Measurements from ENCODE around the gene CD244.

Gene CD244

GRCh38 chr1:160814856-160815255, 47.8 kb downstream of the CD244 start:
- no peak for DNase-seq (ENCODE audit: low read depth in 2 of 3, low spot score in 1 of 3)

DNA sequence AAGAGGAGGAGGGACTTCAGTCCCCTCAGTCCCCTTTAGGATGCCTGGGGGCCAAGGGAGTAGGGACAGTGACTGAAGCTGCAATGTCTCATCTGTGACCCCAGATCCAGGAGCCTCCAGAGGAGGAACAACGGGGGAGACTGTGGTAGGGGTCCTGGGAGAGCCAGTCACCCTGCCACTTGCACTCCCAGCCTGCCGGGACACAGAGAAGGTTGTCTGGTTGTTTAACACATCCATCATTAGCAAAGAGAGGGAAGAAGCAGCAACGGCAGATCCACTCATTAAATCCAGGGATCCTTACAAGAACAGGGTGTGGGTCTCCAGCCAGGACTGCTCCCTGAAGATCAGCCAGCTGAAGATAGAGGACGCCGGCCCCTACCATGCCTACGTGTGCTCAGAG, 48.4 kb downstream of the CD244 start:
- DNase-seq (ENCODE audit: low read depth in 2 of 3, low spot score in 1 of 3) = no peak

DNA sequence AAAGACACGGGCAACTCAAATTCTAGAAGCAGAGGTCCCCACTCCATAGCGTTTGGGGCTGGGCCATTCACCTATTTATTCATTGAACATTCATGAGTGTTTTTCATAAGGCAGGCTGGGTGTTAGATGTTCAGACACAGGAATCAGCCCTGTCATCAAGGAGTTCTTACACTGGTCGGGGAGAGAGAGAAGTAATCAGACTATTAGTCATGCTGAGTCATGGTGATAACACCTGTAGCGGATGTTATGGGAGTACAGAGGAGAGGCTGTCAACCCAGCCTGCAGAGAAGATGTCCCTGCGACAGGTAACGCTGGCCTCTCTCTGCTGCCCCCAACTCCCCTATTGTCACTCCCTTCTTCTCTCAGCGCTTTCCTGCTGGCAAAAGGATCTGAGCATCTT, 49.5 kb downstream of the CD244 start:
- no peak for DNase-seq (ENCODE audit: low read depth in 2 of 3, low spot score in 1 of 3)

DNA sequence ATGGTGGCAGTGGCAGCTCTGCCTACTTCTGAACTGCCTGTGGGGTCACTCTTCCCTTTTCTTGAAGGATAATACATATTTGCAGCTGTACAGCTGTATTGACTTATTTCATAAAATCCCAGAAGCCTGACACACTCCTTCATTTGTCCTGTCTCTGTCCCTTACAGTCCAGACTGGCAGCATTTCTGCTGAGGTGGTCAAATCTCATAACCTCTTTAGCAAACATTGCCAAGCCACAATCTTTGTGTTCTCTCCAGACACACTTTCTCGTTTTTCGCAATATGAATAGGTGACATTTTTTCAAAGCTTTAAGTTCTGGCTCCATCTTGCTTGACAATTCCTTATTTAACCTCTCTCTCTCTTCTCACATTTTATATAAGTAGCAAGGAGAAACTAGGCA, 51.5 kb downstream of the CD244 start:
- no peak for DNase-seq (ENCODE audit: low read depth in 2 of 3, low spot score in 1 of 3)

DNA sequence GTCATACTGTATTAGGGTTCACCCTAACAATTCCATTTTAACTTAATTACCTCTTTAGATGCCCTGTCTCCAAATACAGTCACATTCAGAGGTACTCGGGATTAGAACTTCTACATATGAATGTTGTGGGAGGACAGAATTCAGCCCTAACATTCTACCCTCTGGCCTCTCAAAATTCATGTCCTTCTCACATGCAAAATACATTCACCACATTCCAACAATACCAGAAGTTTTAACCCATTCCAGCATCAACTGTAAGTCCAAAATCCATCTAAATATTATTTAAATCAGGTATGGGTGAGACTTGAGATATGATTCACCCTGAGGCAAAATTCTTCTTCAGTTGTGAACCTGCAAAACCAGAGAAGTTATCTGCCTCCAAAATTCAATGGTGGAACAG, 52.2 kb downstream of the CD244 start:
- DNase-seq (ENCODE audit: low read depth in 2 of 3, low spot score in 1 of 3) = no peak

DNA sequence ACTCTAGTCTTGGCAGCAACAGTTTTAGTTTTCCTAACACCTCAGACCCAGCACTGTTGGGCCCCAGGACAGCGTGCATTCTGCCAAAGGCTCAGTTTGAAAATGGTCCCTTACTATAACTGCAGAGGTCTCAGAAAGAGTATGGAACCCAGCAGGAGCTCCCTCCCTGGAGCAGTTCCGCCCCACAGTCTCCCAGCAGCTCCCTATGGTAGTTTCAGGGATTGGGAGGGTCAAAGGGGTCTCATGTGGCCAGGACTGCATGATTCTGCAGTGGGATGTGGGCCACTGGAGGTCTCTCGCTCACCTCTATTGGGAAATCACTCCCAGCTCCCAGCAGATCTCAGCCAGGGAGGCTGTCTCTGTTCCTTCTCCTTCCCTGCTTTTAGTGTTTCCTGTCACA, 54.4 kb downstream of the CD244 start:
- no peak for DNase-seq (ENCODE audit: low read depth in 2 of 3, low spot score in 1 of 3)

DNA sequence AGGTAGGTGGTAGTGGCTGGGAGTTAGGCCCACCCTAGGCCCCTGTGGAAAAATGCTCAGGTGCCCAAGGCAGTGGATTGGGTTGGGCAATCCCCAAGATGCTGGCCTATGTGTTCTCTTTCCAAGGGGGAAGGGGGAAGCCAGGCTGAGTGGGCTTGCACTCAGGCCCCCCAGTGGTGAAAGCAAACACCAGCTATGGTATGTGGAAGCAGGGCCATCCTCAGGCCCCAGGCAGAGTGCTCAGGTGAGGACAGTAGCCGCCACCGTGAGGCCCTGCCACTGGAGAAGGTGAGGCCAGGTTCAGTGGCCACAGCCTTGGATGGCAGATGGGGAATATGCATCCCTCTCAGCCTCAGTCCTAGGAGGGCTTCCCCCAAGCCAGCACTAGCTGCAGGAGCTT, 54.9 kb downstream of the CD244 start:
- no peak for DNase-seq (ENCODE audit: low read depth in 2 of 3, low spot score in 1 of 3)

DNA sequence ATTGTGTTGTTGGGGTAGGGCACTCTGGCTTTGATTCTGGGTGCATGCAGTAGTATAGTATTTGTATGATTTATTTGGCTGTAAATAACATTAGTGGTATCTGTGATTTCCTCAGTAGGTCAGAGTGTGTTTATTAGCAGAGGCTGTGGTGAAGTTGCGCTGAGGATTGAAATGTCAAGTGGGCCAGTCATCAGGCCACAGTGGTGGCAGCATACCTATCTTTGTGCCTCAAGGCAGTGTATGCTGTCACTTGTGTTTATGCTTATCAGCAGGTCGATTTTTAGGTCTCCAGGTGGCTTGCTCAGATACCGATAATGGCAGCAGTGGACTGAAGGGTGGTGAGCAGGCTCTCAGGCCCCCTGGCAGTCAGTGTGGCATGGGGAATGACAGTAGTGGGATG, 55.4 kb downstream of the CD244 start:
- no peak for DNase-seq (ENCODE audit: low read depth in 2 of 3, low spot score in 1 of 3)

- no peak for DNase-seq (ENCODE audit: low read depth in 2 of 3, low spot score in 1 of 3)
Measured at GRCh38 chr1:160806784-160807183, 55.9 kb downstream of the CD244 start.

DNA sequence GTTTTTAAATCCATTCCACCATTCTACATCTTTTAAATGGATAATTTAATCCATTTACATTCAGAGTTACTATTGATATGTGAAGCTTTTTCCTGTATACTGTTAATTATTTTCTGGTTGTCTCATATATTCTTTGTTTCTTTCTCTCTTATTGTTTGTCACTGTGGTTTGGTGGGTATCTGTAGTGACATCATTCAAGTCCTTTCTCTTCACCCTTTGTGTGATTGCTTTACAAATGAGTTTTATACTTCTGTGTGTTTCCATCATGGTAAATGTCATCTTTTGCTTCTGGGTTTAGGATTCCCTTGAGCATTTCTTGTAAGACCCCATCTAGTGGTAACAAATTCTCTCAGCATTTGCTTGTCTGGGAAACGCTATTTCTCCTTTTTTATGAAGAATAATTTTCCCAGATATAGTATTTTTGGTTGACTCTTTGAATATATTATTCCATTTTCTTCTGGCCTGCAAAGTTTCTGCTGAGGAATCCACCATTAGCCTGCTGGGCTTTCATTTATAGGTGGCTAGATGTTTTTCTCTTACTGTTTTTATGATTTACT, 56.5 kb downstream of the CD244 start:
- DNase-seq (ENCODE audit: low read depth in 2 of 3, low spot score in 1 of 3) = no peak

GRCh38 chr1:160801836-160802580, 60.7 kb downstream of the CD244 start:
- no peak for DNase-seq (ENCODE audit: low read depth in 2 of 3, low spot score in 1 of 3)

GRCh38 chr1:160800645-160801408, 61.9 kb downstream of the CD244 start:
- DNase-seq (ENCODE audit: low read depth in 2 of 3, low spot score in 1 of 3) = no peak

GRCh38 chr1:160800142-160800541, 62.5 kb downstream of the CD244 start:
- no peak for DNase-seq (ENCODE audit: low read depth in 2 of 3, low spot score in 1 of 3)

- DNase-seq (ENCODE audit: low read depth in 2 of 3, low spot score in 1 of 3) = no peak
Measured at GRCh38 chr1:160799641-160800040, 63.0 kb downstream of the CD244 start.

- no peak for DNase-seq (ENCODE audit: low read depth in 2 of 3, low spot score in 1 of 3)
Measured at GRCh38 chr1:160798439-160798838, 64.2 kb downstream of the CD244 start.

GRCh38 chr1:160797861-160798273, 64.8 kb downstream of the CD244 start:
- peak in 1 of 3 donors; percentile 41 for DNase-seq (ENCODE audit: low read depth in 2 of 3, low spot score in 1 of 3)

DNA sequence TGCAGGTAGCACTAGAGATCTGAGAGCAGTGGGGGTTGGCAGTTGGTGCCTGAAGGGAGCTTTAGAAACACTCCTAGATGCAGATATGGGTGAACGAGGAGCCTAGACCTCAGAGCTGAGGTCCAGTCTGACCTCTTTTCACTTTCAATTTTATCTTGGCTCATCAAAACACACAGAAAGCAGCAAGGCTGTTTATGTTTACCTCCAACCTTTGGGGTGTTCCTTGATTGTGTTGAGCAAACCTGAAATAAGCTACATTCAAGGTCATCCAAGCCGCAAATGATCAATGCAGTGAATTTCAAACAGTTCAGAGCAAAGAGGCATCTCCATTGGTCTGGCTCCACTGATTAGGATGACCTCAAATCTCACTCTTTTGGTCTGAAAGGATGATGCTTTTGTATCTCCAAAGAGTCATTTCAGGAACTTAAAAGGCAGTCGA, 65.4 kb downstream of the CD244 start:
- DNase-seq (ENCODE audit: low read depth in 2 of 3, low spot score in 1 of 3) = no peak

DNA sequence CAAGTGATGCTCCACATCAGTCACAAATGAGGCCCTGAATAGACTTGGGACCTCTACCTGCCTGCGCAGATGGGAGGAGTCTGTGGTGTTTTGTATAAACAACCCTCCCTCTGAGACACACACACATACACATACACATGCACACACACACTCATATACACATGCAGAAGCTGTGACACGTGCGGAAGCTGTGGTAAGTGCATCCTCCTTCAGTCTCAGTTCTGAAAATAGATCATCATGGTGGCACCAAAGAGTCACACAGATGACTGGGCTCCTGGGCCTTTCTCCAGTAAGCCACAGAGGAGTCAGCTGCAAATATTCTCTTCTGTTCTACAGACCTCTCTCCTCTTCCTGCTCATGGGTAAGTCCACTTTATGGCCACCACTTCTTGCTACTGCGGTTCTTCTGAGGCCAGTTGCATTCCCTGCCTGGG, 66.7 kb downstream of the CD244 start, which contains the start of gene LY9:
LY9 (plus strand) TSS at position 224 of the 433 bp plus-strand sequence; CDS start at position 238, 14 bp downstream.
- peak; percentile 54 to 69 (median 69) for DNase-seq (ENCODE audit: low read depth in 2 of 3, low spot score in 1 of 3)

GRCh38 chr1:160794376-160794775, 68.3 kb downstream of the CD244 start:
- no peak for DNase-seq (ENCODE audit: low read depth in 2 of 3, low spot score in 1 of 3)

DNA sequence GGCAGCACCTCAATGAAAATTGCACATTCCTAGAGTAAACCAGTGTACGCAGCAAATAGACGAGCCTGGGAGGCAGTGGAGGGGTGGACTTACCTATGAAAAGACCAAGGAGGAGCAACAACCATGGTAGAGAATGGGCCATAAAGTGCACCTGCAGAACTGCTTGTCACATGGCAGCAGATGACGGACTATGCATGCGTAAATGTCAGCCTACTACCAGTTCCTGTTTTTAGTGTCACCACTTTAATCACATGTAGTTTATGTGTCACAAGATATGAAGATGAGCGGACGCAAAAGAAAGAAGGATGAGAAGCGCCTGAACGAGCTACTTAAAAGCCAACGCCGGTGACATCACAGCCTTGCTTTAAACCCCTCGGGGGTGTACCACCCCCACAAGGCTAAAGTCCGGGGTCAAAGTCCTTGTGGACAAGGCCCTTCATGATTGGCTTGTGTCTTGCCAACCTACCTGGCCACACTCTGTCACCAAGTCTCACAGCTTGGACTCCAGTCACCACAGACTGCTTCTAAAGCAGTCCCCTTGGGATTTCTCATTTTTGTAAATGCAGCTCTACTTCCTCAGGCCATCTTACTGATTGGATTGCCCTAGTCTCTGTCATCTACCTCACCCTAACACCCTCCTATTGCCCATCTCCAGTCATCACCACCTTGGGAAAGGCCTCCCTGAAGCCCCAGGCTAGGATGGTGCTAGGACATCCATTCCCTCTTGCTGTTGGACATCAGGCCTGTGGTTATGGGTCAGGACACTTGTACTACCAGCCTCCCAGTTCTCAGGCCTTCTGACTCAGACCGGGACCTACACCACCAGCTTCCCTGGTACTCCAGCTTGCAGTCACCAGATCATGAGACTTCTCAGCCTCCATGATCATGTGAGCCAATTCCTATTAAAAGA, 72.7 kb downstream of the CD244 start:
- no peak for DNase-seq (ENCODE audit: low read depth in 2 of 3, low spot score in 1 of 3)

All from stimulated activated CD4-positive, alpha-beta T cell treated with anti-CD3 and anti-CD28 coated beads, Interleukin-12 subunit alpha, Interleukin-12 subunit beta, amount 100 ng/mL, for 48 hours (primary cell).